WTC11 (cell line): ENCODE results near the gene POC1A.

ENCODE experiments used
- ATF3 ChIP-seq: sonication (generic); formaldehyde crosslinking; conservative IDR thresholded peaks from 2 replicates; pipeline ENCODE4 v1.8.1; 2022; ENCODE audit warnings: mild to moderate bottlenecking, missing genetic modification reagents
- CTCF ChIP-seq: fragments of 200-600 bp; IDR thresholded peaks from 2 replicates; pipeline ENCODE4 v1.8.0; 2022; ENCODE audit warnings: antibody characterized with exemption
- GABPB1 ChIP-seq: sonication (generic); formaldehyde crosslinking; IDR thresholded peaks from 2 replicates; pipeline ENCODE4 v1.8.1; 2023; ENCODE audit warnings: mild to moderate bottlenecking, missing genetic modification reagents
- GRHL2 ChIP-seq: fragments of 250-450 bp; sonication (Bioruptor Pico); IDR thresholded peaks from 2 replicates; pipeline ENCODE4 v1.8.0; 2022; ENCODE audit warnings: mild to moderate bottlenecking, moderate library complexity; ENCODE audit not compliant: insufficient replicate concordance, severe bottlenecking
- IRF2 ChIP-seq: sonication (generic); formaldehyde crosslinking; IDR thresholded peaks from 2 replicates; pipeline ENCODE4 v1.8.0; 2022; ENCODE audit warnings: low read depth, missing genetic modification reagents, borderline replicate concordance
- RORB ChIP-seq: fragments of 250-450 bp; sonication (Bioruptor Pico); IDR thresholded peaks from 2 replicates; pipeline ENCODE4 v1.9.0; 2021; ENCODE audit warnings: mild to moderate bottlenecking
- TF ChIP-seq, protein P1 (sequence below): sonication (generic); formaldehyde crosslinking; IDR thresholded peaks from 2 replicates; pipeline ENCODE4 v1.8.1; 2023; ENCODE audit warnings: mild to moderate bottlenecking, missing genetic modification reagents, moderate library complexity

DNA sequence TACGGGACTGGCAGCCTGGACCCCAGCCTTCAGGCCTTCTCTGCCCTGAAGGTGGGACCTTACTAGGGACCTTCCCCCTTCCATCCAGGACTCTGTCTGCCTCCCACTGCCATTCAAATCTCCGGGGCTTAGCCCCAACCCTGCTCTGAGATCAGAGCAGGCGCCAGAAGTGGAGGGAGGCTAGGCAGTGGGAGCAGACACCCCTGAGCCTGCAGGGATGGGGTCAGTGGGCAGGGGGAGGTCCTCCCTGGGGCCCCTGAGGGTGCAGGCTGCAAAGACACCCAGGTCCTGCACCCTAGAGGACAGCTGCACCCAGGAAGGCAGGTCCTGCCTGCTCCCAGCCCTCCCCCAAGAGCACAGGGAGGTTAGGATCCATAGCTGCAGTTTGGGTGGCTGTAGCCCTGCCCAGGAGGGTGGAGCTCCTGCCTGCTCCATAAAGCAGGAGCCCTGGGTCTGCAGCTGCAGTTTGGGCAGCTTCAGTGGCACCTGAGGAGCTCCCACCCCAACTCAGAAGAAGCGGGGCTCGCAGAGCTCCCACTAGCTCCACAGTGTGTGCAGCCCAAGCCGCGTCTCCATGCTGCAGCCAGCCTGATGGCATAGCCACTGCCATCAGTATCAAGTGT is 8.1 kb upstream of the POC1A start:
- TF ChIP-seq RORB (no peak), CTCF (no peak), GRHL2 (CRISPR knock-in tag) (no peak), IRF2 (CRISPR knock-in tag) (no peak), GABPB1 (no peak), ATF3 (no peak)
- TF ChIP-seq, protein P1, sequence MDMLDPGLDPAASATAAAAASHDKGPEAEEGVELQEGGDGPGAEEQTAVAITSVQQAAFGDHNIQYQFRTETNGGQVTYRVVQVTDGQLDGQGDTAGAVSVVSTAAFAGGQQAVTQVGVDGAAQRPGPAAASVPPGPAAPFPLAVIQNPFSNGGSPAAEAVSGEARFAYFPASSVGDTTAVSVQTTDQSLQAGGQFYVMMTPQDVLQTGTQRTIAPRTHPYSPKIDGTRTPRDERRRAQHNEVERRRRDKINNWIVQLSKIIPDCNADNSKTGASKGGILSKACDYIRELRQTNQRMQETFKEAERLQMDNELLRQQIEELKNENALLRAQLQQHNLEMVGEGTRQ (CRISPR knock-in tag), result no peak
